ENCODE results near the gene EEIG1.
"Not testable (repeated sequence)": the region's sequence is repeated elsewhere in the genome, so short reads cannot be mapped to it uniquely, and the experiment has no call there.

EEIG1 gene

GRCh38 chr9:127980706-127981558 lies at the start of gene EEIG1:
EEIG1 (minus strand) TSS chr9:127980989; CDS start chr9:127980137, 852 bp downstream.
- peak; percentile 95 to 97 for DNase-seq

DNA sequence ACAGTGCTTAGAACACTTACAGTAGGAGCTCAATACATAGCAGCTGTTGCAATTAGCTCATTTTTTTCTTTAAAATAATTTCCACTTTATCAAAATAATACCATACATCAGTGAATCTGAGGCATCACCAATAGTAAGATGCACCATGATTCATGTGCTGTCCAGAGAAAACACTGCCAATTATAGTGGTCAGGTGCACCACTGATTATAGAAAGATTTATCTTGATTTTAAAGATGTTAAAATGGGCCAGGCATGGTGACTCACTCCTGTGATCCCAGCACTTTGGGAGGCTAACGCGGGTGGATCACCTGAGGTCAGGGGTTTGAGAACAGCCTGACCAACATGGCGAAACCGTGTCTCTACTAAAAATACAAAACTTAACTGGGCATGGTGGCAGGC lies 46.9 kb upstream of the EEIG1 start:
- DNase-seq: no peak

GRCh38 chr9:128026773-128027541 lies 46.2 kb upstream of the EEIG1 start:
- peak; percentile 55 to 57 for DNase-seq

GRCh38 chr9:128026255-128026772 lies 45.5 kb upstream of the EEIG1 start:
- DNase-seq: peak; percentile 88 to 89

DNA sequence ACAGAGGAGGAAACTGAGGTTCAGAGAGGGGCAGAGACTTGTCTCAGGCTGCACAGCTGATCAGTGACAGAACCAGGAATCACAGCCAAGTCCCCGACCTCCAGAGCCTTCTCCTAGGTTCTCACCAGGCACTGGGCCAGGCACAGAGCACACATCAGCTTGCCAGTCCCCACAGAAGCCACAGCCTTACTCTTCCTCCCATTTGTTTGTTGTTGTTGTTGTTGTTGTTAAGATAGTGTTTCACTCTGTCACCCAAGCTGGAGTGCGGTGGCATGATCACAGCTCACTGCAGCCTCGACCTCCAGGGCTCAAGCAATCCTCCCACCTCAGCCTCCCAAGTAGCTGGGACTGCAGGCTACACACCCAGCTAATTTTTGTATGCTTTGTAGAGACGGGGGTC lies 44.9 kb upstream of the EEIG1 start:
- DNase-seq: peak in 1 of 2 donors; percentile 34

DNA sequence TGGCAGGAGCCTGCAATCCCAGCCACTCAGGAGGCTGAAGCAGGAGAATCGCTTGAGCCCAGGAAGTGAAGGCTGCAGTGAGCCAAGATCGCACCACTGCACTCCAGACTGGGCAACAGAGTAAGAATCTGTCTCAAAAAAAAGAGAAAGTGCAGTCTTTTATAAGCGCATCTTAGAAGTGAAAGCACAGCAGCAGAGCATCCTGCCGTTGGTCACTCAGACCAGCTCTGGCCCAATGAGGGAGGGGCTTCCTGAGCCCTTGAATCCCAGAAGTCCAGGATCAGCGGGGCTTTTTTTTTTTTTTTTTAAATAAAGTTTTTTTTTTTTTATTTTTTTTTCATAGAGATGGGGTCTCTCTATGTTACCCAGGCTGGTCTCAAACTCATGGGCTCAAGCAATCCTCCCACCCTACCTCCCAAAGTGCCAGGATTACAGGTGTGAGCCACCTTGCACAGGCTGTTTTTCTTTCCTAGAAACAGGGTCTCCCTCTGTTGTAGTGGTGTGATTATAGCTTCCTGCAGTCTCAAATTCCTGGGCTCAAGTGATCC lies 44.0 kb upstream of the EEIG1 start:
- no peak for DNase-seq

DNA sequence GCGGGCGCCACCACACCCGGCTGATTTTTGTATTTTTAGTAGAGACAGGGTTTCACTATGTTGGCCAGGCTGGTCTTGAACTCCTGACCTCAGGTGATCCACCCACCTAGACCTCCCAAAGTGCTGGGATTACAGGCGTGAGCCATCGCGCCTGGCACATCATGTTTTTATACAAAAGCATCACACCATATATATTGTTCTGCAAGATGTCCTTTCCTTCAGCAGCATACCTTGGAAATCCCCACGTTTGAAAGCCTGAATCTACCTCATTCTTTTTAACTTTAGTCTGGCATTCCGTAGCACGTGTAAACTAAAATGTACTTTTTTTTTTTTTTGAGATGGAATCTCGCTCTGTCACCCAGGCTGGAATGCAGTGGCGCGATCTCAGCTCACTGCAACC lies 42.9 kb upstream of the EEIG1 start:
- not testable (repeated sequence) for DNase-seq

DNA sequence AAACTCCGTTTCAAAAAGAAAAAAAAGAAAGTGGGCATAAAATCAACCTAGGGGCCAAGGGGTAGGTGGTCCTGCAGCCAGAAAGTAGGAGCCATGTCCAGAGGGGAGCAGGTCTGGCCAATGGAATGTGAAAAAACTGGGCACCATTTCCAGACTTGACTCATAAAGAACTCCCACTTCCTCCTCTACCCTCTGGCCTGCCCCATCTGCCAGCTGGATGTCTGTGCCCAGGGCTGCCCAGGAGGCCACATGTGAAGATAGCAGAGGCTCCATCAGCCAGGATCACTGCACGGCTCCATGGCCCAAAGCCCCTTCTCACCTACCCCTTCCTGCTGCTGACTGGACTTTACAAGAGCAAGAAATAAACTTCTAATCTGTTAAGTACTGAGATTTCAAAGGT lies 42.1 kb upstream of the EEIG1 start:
- no peak for DNase-seq

DNA sequence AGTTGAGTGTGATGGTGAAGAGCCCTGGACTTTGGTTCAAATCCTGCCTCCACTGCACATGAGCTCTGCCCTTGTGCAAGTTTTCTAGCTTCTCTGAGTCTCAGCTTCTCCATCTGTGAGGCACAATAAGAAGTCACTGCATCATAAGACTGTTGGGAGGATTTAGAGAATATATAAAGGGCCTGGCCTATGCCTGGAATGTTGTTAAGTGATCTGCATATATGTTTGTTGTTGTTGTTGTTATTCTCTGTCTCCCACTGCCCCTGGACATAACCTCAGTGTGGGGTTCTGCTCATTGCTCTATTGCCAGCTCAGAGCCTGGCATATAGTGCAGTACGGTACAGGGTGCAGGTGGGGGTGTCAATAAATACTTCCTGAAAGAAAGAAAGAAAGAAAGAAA lies 40.3 kb upstream of the EEIG1 start:
- no peak for DNase-seq

DNA sequence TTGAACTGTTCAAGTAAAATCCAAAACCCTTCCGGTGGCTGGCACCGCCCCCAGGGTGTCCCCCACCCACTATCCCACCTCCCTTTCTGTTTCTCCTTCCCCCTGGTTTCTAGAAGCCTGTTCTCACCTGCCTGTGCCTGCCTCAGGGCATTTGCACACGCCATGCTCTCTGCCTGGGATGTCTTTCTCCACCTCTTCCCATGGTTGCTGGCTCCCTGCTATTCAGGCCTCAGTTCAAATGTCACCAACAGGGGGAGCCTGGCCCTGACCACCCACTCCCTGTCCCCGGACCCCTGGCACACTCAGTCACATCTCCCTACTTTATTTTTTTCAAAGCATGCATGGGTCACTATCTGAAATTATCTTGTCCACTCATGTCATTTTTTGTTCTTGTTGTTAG lies 39.9 kb upstream of the EEIG1 start:
- no peak for DNase-seq

DNA sequence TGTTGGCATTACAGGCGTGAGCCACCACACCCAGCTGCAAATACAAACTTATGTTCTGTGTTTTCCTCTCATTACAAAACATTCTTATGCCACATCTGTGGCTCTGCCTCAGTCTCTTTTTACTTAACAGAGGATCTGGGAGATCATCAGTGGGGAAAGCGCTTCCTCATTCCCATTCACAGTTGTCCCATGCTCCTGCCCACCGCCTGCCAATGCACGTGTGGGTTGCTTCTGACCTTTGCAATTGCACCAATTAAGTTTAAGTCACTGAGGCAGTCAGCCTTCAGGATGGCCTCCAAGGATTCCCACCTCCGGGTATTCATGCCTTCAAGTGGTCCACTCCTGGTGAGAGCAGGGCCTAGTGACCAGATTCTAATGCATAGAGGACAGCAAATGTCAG lies 34.9 kb upstream of the EEIG1 start:
- DNase-seq: no peak

- DNase-seq: no peak
Measured at GRCh38 chr9:128011071-128011817, 30.5 kb upstream of the EEIG1 start.

- no peak for DNase-seq
Measured at GRCh38 chr9:128009639-128010038, 28.9 kb upstream of the EEIG1 start.

GRCh38 chr9:128008171-128008570 lies 27.4 kb upstream of the EEIG1 start:
- no peak for DNase-seq

GRCh38 chr9:128007566-128008138 lies 26.9 kb upstream of the EEIG1 start:
- DNase-seq: peak; percentile 91 to 92

- DNase-seq: no peak
Measured at GRCh38 chr9:128006332-128006996, 25.7 kb upstream of the EEIG1 start.

- DNase-seq: no peak
Measured at GRCh38 chr9:128005923-128006322, 25.1 kb upstream of the EEIG1 start.

GRCh38 chr9:128003966-128004604 lies 23.3 kb upstream of the EEIG1 start:
- DNase-seq: no peak

- no peak for DNase-seq
Measured at GRCh38 chr9:128002959-128003358, 22.2 kb upstream of the EEIG1 start.

DNA sequence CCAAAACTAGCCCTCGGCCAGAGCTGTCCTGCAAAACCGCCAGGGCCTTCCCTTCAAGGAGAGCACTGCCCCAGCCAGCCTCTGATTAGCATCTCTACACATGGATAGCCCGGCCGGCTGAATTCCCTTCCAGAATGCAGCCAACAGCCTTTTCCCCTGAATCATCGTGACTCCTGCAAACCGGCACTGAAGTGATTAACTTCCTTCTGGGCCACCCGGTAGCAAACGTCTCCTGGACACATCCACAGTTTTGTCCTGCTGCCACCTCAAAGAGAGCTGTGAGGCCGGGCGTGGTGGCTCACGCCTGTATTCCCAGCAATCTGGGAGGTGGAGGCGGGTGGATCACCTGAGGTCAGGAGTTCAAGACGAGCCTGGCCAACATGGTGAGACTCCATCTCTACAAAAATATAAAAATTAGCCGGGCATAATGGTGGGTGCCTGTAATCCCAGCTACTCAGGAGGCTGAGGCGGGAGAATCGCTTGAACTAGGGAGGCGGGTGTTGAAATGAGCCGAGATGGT lies 21.1 kb upstream of the EEIG1 start:
- DNase-seq: no peak

- DNase-seq: no peak
Measured at GRCh38 chr9:128001151-128001778, 20.5 kb upstream of the EEIG1 start.

Measured in CD4-positive, alpha-beta T cell treated with Interleukin-1 beta for 1 hour (primary cell).